Right atrium auricular region (tissue), 2 donors: ENCODE measurements around the gene GFRA4. TPM values are rescaled to one million over a fixed set of nuclear protein-coding genes. Genes with fewer than 3 reads are reported as not detected.

Experiments used
- DNase-seq: peaks from one replicate; pipeline ENCODE4 v3.0.0-alpha.2; 2019; ENCODE audit warnings: low spot score
- H3K27ac ChIP-seq, 2 donors: fragments of 200-600 bp; sonication (generic); 1 replicate in 1 of 2; 2 replicates in 1 of 2; pipeline ENCODE4 v1.5.1; 2016 to 2019
- H3K27me3 ChIP-seq, 2 donors: fragments of 200-600 bp; sonication (generic); one replicate each; pipeline versions ENCODE4 v1.5.1 to v1.6.0; 2017 to 2019
- H3K36me3 ChIP-seq: fragments of 200-600 bp; sonication (generic); one replicate; pipeline ENCODE4 v1.5.1; 2016
- H3K4me1 ChIP-seq, 2 donors: fragments of 200-600 bp; sonication (generic); one replicate each; pipeline versions ENCODE4 v1.5.1 to v1.6.0; 2017 to 2019
- H3K4me3 ChIP-seq, 2 donors: fragments of 200-600 bp; sonication (generic); 1 replicate in 1 of 2; 2 replicates in 1 of 2; pipeline ENCODE4 v1.5.1; 2017 to 2019; ENCODE audit warnings: mild to moderate bottlenecking in 1 of 2, moderate library complexity in 1 of 2
- H3K9me3 ChIP-seq, 2 donors: fragments of 200-600 bp; sonication (generic); one replicate each; pipeline ENCODE4 v1.5.1; 2019
- total RNA-seq, 2 donors: library from RNA; depleted of rRNA; stranded (reverse); fragments of >200 nt; gene quantifications; one replicate each; pipeline ENCODE4 v1.1.0, GENCODE V29; 2016
- TF ChIP-seq, protein P1 (sequence below), 2 donors: fragments of 200-600 bp; sonication (generic); IDR thresholded peaks; one replicate each; pipeline ENCODE4 v1.5.1; 2019; ENCODE audit warnings: antibody characterized with exemption in 2 of 2

Gene GFRA4
- total RNA-seq, 2 donors from 2014 or later: not detected

DNA sequence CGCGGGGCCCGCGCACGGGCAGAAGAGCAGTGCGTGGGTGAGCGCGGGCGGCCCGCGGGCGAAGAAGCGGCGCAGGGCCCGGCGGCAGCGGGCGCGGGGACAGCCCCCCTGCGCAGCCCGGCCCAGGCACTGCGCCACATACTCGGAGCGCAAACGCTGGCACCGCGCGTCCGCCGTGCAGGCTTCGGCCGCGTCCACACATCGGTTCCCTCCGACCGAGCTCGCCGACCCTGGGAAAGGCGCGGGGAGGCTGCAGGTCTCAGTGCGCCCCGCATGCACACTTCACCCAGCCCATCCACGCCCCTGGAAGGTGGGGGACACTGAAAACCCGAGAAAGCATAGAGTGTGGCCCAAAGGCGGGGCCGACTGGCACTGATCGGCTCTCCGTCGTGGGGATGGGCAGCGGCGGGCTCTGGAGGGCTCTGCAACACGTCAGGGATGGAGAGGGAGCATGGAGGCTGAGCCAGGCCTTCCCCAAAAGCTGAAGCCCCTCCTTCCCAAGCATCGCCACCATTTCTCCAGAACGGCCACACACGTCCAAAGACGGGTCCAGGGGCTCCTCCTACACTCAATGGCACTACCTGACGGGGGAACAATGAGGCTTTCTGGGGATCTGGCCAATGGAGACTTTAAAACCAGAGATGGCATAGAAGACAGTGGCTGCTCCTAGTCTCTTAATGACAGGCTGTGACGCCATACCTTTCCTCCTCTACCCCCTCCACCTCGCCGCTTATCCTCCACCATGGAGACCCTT lies 2.0 kb downstream of the GFRA4 start:
- H3K36me3 ChIP-seq: no peaks in the 10 kb centered on the region
- H3K27me3 ChIP-seq: peaks cover 0 to 14% of the 10 kb centered on the region in 2 donors
- DNase-seq: no peak
- no peaks in the 10 kb centered on the region for H3K9me3 ChIP-seq
- no peak overlapping the region for H3K4me3 ChIP-seq
- TF ChIP-seq, protein P1, sequence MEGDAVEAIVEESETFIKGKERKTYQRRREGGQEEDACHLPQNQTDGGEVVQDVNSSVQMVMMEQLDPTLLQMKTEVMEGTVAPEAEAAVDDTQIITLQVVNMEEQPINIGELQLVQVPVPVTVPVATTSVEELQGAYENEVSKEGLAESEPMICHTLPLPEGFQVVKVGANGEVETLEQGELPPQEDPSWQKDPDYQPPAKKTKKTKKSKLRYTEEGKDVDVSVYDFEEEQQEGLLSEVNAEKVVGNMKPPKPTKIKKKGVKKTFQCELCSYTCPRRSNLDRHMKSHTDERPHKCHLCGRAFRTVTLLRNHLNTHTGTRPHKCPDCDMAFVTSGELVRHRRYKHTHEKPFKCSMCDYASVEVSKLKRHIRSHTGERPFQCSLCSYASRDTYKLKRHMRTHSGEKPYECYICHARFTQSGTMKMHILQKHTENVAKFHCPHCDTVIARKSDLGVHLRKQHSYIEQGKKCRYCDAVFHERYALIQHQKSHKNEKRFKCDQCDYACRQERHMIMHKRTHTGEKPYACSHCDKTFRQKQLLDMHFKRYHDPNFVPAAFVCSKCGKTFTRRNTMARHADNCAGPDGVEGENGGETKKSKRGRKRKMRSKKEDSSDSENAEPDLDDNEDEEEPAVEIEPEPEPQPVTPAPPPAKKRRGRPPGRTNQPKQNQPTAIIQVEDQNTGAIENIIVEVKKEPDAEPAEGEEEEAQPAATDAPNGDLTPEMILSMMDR (IDR thresholded peaks at IDR 0.05): no peak
- H3K4me1 ChIP-seq: peaks cover 0 to 10% of the 10 kb centered on the region in 2 donors
- no peak overlapping the region for H3K27ac ChIP-seq

- H3K9me3 ChIP-seq: no peaks in the 10 kb centered on the region
- TF ChIP-seq, protein P1 (IDR thresholded peaks at IDR 0.05): no peak
- H3K36me3 ChIP-seq: no peaks in the 10 kb centered on the region
- no peak for DNase-seq
- no peak overlapping the region for H3K4me3 ChIP-seq
- H3K27ac ChIP-seq: no peak overlapping the region
- H3K27me3 ChIP-seq: peaks cover 0 to 14% of the 10 kb centered on the region in 2 donors
- peaks cover 0 to 10% of the 10 kb centered on the region in 2 donors for H3K4me1 ChIP-seq
Measured at GRCh38 chr20:3660262-3661059, 2.7 kb downstream of the GFRA4 start.

DNA sequence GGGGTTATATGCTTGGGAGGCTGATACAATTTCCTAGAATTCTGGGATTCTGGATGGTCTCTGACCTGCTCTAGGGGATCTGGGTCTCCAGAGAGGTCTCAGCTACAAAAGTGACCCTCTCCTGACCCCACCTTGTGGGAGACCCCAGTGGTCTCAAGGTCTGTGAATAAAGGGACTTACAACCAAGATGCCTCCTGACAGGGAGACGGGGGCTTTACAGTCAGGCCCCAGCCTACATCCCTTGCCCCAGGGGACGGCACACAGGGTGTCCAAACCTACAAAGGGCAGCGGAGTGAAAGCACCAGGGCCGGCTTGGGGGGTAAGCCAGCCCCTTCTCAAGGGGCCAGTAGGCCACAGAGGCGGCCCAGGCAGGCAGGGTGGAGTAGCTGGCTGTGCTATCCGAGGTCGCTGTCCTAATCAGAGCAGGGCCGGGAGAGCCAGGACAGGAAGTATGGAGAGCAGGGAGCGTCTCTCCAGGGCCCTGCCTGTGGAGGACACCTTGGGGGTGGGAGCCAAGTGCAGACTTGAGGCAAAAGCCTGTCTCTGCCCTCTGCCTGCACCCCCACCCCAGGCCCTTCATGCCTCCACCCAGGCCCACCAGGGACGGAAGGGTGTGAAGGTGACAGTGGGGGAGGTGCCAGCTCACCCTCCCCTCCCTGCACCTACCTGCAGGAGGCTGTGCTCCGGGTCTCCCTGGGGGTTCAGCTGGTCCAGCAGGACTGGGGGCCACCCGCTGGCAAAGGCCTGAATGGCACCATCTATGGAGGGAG lies 3.5 kb downstream of the GFRA4 start:
- H3K36me3 ChIP-seq: no peaks in the 10 kb centered on the region
- H3K27ac ChIP-seq: no peak overlapping the region
- H3K4me1 ChIP-seq: peaks cover 0 to 10% of the 10 kb centered on the region in 2 donors
- peaks cover 0 to 14% of the 10 kb centered on the region in 2 donors for H3K27me3 ChIP-seq
- no peak overlapping the region for H3K4me3 ChIP-seq
- no peaks in the 10 kb centered on the region for H3K9me3 ChIP-seq
- TF ChIP-seq, protein P1 (IDR thresholded peaks at IDR 0.05): no peak
- DNase-seq: no peak

GRCh38 chr20:3658716-3659491 lies 4.3 kb downstream of the GFRA4 start:
- TF ChIP-seq, protein P1 (IDR thresholded peaks at IDR 0.05): no peak
- no peak for DNase-seq
- Histone ChIP-seq H3K27ac (no peak overlapping the region), H3K27me3 (peaks cover 0 to 14% of the 10 kb centered on the region in 2 donors), H3K4me3 (no peak overlapping the region), H3K36me3 (no peaks in the 10 kb centered on the region), H3K9me3 (no peaks in the 10 kb centered on the region), H3K4me1 (peaks cover 0 to 10% of the 10 kb centered on the region in 2 donors)
